Caco-2 (cell line): ENCODE measurements around the gene PPP1R13B. TPM values are rescaled to one million over a fixed set of nuclear protein-coding genes. Genes with fewer than 3 reads are reported as not detected.
A peak's percentile ranks its signal among the peaks of the same experiment; 100 is the strongest.

Source experiments
- BruUV-seq: library from RNA; stranded (reverse); fragments of 400-500 nt; replicated peaks from 2 replicates; lab custom pipeline; 2021; lab: Mats Ljungman, UMichigan
- CTCF ChIA-PET: fragments of 300-600 bp; sonication (Branson Sonifier 250); formaldehyde crosslinking; loops from one replicate; lab custom pipeline; 2022; ENCODE audit warnings: antibody characterized with exemption; lab: Charles Lee
- POLR2A ChIA-PET: fragments of 300-600 bp; sonication (Branson Sonifier 250); formaldehyde crosslinking; loops from one replicate; lab custom pipeline; 2022; ENCODE audit warnings: antibody characterized with exemption; lab: Charles Lee
- DNase-seq, 2 experiments: peaks; one replicate each; pipeline versions ENCODE4 v3.0.0 to v3.0.0-alpha.2; 2020 to 2022
- H3K27me3 ChIP-seq: replicated peaks from 2 replicates; pipeline ENCODE4 v1.6.0; 2011; ENCODE audit warnings: low read length; ENCODE audit not compliant: control insufficient read depth, insufficient read depth
- H3K36me3 ChIP-seq: 2 replicates; pipeline ENCODE4 v1.5.1; 2011; ENCODE audit warnings: low read length; ENCODE audit not compliant: control insufficient read depth, insufficient read depth
- H3K4me1 ChIP-seq: fragments of 250-450 bp; sonication (Bioruptor Pico); 2 replicates; pipeline ENCODE4 v1.5.1; 2020; ENCODE audit warnings: mild to moderate bottlenecking
- H3K4me3 ChIP-seq: 2 replicates; pipeline ENCODE4 v1.5.1; 2011; ENCODE audit warnings: low read depth, mild to moderate bottlenecking, control low read depth, low read length
- H3K9me3 ChIP-seq: fragments of 250-450 bp; sonication (Bioruptor Pico); 2 replicates; pipeline ENCODE4 v1.5.1; 2020; ENCODE audit warnings: mild to moderate bottlenecking, moderate library complexity
- H3K27ac Mint-ChIP-seq: one replicate; pipeline ENCODE4 v1.8.0; 2022; ENCODE audit warnings: mixed read lengths; ENCODE audit not compliant: unreplicated experiment
- H3K27me3 Mint-ChIP-seq: one replicate; pipeline ENCODE4 v1.8.0; 2022; ENCODE audit warnings: mixed read lengths; ENCODE audit not compliant: insufficient read depth, unreplicated experiment
- H3K36me3 Mint-ChIP-seq: one replicate; pipeline ENCODE4 v1.8.0; 2022; ENCODE audit warnings: mild to moderate bottlenecking, mixed read lengths; ENCODE audit not compliant: insufficient read depth, unreplicated experiment
- H3K4me1 Mint-ChIP-seq: one replicate; pipeline ENCODE4 v1.8.0; 2022; ENCODE audit warnings: low read depth, mixed read lengths; ENCODE audit not compliant: unreplicated experiment
- H3K4me3 Mint-ChIP-seq: one replicate; pipeline ENCODE4 v1.8.0; 2022; ENCODE audit warnings: mild to moderate bottlenecking, moderate library complexity, mixed read lengths; ENCODE audit not compliant: unreplicated experiment
- H3K9me3 Mint-ChIP-seq: one replicate; pipeline ENCODE4 v1.8.0; 2022; ENCODE audit warnings: mixed read lengths; ENCODE audit not compliant: unreplicated experiment
- CTCF ChIP-seq, 2 experiments: fragments of 200-600 bp in 1 of 2; IDR thresholded peaks; 1 replicate in 1 of 2; 2 replicates in 1 of 2; pipeline versions ENCODE4 v1.5.1 to v1.8.0; 2011 to 2022; ENCODE audit warnings: antibody characterized with exemption in 1 of 2, control low read depth in 1 of 2, inconsistent platforms in 1 of 2, low read depth in 1 of 2, low read length in 1 of 2, mild to moderate bottlenecking in 1 of 2, moderate library complexity in 1 of 2; ENCODE audit not compliant: insufficient read depth in 1 of 2, severe bottlenecking in 1 of 2, unreplicated experiment in 1 of 2
- intact Hi-C: fragments of 100-400 bp; cut with micrococcal nuclease; formaldehyde crosslinking; loops from one replicate; pipeline ENCODE4 v1.10.0; 2022; ENCODE audit not compliant: unreplicated experiment
- total RNA-seq: library from RNA; stranded (reverse); gene quantifications from 2 replicates; pipeline ENCODE4 v1.2.3, GENCODE V29; 2022

Gene PPP1R13B
- total RNA-seq, 1 experiment from 2014 or later: 15.8 TPM

DNA sequence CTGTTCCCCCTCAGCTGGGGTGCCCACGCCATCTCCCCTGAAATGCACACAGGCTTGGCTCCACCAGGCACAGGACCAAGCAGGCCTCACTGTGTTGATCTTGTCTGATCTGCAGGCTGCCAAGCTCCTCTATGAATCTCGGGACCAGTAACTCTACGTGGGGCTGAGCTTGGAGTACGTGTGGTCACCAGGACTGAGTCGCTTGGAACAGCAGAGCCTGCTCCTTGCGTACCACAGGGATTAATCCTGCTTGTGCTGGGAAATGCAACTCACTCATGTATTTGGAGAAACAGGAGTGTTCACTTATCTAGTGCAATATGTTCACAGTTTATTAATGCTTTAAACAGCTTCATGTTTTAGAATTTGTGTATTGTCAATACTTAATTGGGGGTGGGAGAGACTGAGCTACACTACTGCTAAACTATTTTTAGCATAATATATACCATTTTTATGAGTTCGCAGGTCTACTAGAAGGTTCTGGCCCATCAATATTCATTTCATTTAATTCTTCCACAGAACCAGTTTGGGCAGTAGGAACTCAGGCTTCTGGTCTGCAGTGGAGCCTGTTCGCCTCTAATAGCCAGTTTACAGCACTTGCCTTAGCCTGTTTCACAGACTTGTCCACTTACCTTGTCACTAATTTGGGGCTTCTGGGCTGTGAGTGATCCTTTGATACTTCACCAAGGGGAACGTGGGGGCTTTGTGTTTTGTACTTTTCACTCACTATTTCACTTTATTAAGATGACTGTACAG is 114.3 kb downstream of the PPP1R13B start:
- no peak overlapping the region for H3K4me3 Mint-ChIP-seq

DNA sequence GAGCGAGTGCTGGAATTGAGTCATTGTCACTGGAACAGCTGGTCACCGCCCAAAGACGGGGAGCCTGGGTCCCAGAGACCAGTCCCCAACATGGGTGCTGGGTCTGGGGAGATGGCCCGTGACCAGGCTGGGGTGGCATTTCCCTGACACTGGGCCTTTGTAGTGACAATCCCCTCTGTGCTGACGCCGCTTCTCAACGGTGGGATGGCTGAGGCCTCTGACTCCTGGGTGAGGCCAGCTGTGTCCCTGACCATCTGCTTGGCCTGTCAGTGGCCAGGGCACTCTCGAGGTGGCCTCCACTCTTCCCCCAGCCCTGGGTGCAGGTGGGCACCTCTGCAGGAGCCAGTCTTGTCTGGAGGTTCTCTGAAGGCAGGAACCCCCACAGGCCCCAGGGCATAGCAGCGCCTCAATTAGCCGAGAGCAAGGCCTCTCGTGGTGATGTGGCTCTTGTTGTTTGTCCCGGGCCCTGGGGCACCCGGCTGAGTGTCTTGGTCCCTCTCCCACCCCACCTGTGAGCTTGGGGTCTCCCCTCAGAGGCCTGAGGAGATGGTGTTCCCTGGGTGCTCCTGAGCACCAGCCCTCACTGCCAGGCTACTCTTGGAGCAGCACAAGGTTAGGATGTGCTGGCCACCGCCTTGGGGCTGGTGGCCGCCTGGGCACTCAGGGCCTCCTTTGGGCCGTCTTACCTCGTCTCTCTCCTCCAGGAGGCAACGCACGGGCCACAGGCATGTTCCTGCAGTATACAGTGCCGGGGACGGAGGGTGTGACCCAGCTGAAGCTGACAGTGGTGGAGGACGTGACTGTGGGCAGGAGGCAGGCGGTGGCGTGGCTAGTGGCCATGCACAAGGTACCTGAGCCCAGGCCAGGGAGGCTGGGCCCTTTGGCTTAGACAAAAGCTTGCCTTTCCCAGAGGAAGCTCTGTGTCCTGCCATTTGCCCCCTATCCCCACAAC is 115.2 kb downstream of the PPP1R13B start:
- no peak overlapping the region for H3K4me3 ChIP-seq
- Mint-ChIP-seq H3K9me3 (no peaks in the 10 kb centered on the region), H3K36me3 (peaks cover 33% of the 10 kb centered on the region), H3K27ac (no peak overlapping the region), H3K4me3 (no peak overlapping the region), H3K4me1 (no peaks in the 10 kb centered on the region), H3K27me3 (no peaks in the 10 kb centered on the region)
- TF ChIP-seq CTCF (IDR thresholded peaks at IDR 0.05; ENCODE audit: insufficient read depth in 1 of 2, low read depth in 1 of 2, low read length in 1 of 2, severe bottlenecking in 1 of 2, unreplicated experiment in 1 of 2): no peak
- no peaks in the 10 kb centered on the region for H3K9me3 ChIP-seq
- H3K4me1 ChIP-seq: no peaks in the 10 kb centered on the region
- no peaks in the 10 kb centered on the region for H3K27me3 ChIP-seq
- POLR2A ChIA-PET: no interaction called here
- no TSS peak for BruUV-seq
- intact Hi-C loops: no loop called here
- CTCF ChIA-PET: no interaction called here
- DNase-seq: no peak
- no peaks in the 10 kb centered on the region; the same call in 1 of the 2 replicates for H3K36me3 ChIP-seq

More for the DNA sequence above, 114.3 kb downstream of the PPP1R13B start:
- TSS peak; percentile 78 for BruUV-seq
- Histone ChIP-seq H3K27me3 (no peaks in the 10 kb centered on the region), H3K9me3 (no peaks in the 10 kb centered on the region), H3K4me1 (no peaks in the 10 kb centered on the region), H3K4me3 (no peak overlapping the region), H3K36me3 (peaks cover 2% of the 10 kb centered on the region)
- Mint-ChIP-seq H3K9me3 (no peaks in the 10 kb centered on the region), H3K27me3 (no peaks in the 10 kb centered on the region), H3K4me1 (no peaks in the 10 kb centered on the region), H3K27ac (no peak overlapping the region), H3K36me3 (peaks cover 33% of the 10 kb centered on the region)
- ChIA-PET CTCF (no interaction called here), POLR2A (no interaction called here)
- TF ChIP-seq CTCF (IDR thresholded peaks at IDR 0.05; ENCODE audit: insufficient read depth in 1 of 2, low read depth in 1 of 2, low read length in 1 of 2, severe bottlenecking in 1 of 2, unreplicated experiment in 1 of 2): no peak
- intact Hi-C loops: no loop called here
- no peak for DNase-seq

GRCh38 chr14:103731481-103731880 is 115.9 kb downstream of the PPP1R13B start:
- Histone ChIP-seq H3K4me3 (no peak overlapping the region), H3K36me3 (peaks cover under 1% of the 10 kb centered on the region; the same call in 1 of the 2 replicates), H3K27me3 (no peaks in the 10 kb centered on the region), H3K9me3 (no peaks in the 10 kb centered on the region), H3K4me1 (no peaks in the 10 kb centered on the region)
- ChIA-PET CTCF (no interaction called here), POLR2A (no interaction called here)
- Mint-ChIP-seq H3K9me3 (no peaks in the 10 kb centered on the region), H3K27me3 (no peaks in the 10 kb centered on the region), H3K27ac (no peak overlapping the region), H3K4me1 (no peaks in the 10 kb centered on the region), H3K36me3 (peaks cover 33% of the 10 kb centered on the region), H3K4me3 (no peak overlapping the region)
- no peak for DNase-seq
- no TSS peak for BruUV-seq
- no peak for TF ChIP-seq CTCF (IDR thresholded peaks at IDR 0.05; ENCODE audit: insufficient read depth in 1 of 2, low read depth in 1 of 2, low read length in 1 of 2, severe bottlenecking in 1 of 2, unreplicated experiment in 1 of 2)
- intact Hi-C loops: no loop called here
